Activated CD8-positive, alpha-beta memory T cell treated with anti-CD3 and anti-CD28 coated beads, Interleukin-2, amount 50 U/mL, for 48 hours (primary cell): ENCODE results near the gene ARID1B.

ENCODE experiments used
- DNase-seq: peaks from one replicate; pipeline ENCODE4 v3.0.0-alpha.2; 2020

Gene ARID1B

GRCh38 chr6:156828280-156828703 is 51.1 kb downstream of the ARID1B start:
- DNase-seq, result no peak

GRCh38 chr6:156830126-156830525 is 52.9 kb downstream of the ARID1B start:
- DNase-seq, result no peak

- DNase-seq, result no peak
These were observed 55.1 kb downstream of the ARID1B start for GRCh38 chr6:156832231-156832647.

GRCh38 chr6:156832669-156833068 is 55.5 kb downstream of the ARID1B start:
- DNase-seq, result no peak

GRCh38 chr6:156833755-156834154 is 56.6 kb downstream of the ARID1B start:
- no peak for DNase-seq

GRCh38 chr6:156839129-156839528 is 62.0 kb downstream of the ARID1B start:
- no peak for DNase-seq

GRCh38 chr6:156839591-156840001 is 62.4 kb downstream of the ARID1B start:
- DNase-seq, result no peak

- DNase-seq, result no peak
These were observed 63.0 kb downstream of the ARID1B start for GRCh38 chr6:156840136-156840535.

- no peak for DNase-seq
These were observed 63.4 kb downstream of the ARID1B start for GRCh38 chr6:156840606-156841005.

- no peak for DNase-seq
These were observed 64.3 kb downstream of the ARID1B start for GRCh38 chr6:156841508-156841907.

GRCh38 chr6:156842598-156843250 is 65.5 kb downstream of the ARID1B start:
- DNase-seq, result no peak

- DNase-seq, result no peak
These were observed 66.9 kb downstream of the ARID1B start for GRCh38 chr6:156844089-156844488.

- no peak for DNase-seq
These were observed 68.4 kb downstream of the ARID1B start for GRCh38 chr6:156845454-156846155.

GRCh38 chr6:156846845-156847599 is 69.8 kb downstream of the ARID1B start:
- DNase-seq, result no peak

- no peak for DNase-seq
These were observed 70.9 kb downstream of the ARID1B start for GRCh38 chr6:156848123-156848522.

GRCh38 chr6:156848533-156848932 is 71.4 kb downstream of the ARID1B start:
- no peak for DNase-seq

- no peak for DNase-seq
These were observed 72.6 kb downstream of the ARID1B start for GRCh38 chr6:156849806-156850205.

GRCh38 chr6:156850353-156850752 is 73.2 kb downstream of the ARID1B start:
- no peak for DNase-seq

GRCh38 chr6:156851454-156851921 is 74.3 kb downstream of the ARID1B start:
- DNase-seq, result no peak

- DNase-seq, result no peak
These were observed 75.1 kb downstream of the ARID1B start for GRCh38 chr6:156852147-156852857.

GRCh38 chr6:156852858-156853216 is 75.7 kb downstream of the ARID1B start:
- no peak for DNase-seq

GRCh38 chr6:156853733-156854132 is 76.6 kb downstream of the ARID1B start:
- no peak for DNase-seq
